CD4-positive, alpha-beta T cell (primary cell): Measurements from ENCODE around the gene PITPNM3. TPM values are rescaled to one million over a fixed set of nuclear protein-coding genes. Genes with fewer than 3 reads are reported as not detected.

Experiments
- ATAC-seq: fragments of 200-7000 bp; cut with Tn5 transposase; one replicate; pipeline ENCODE4 v1.10.0; 2022; ENCODE audit warnings: mild to moderate bottlenecking; ENCODE audit not compliant: poor library complexity
- CTCF ChIA-PET: fragments of 350-600 bp; sonication (Branson Sonifier 250); formaldehyde crosslinking; loops from one replicate; lab custom pipeline; 2021; ENCODE audit warnings: antibody characterized with exemption, inconsistent platforms; lab: Charles Lee
- POLR2A ChIA-PET: fragments of 350-600 bp; sonication (Branson Sonifier 250); formaldehyde crosslinking; loops from one replicate; lab custom pipeline; 2021; ENCODE audit warnings: antibody characterized with exemption, inconsistent platforms; lab: Charles Lee
- DNase-seq, 14 experiments: peaks; one replicate each; pipeline ENCODE4 v3.0.0-alpha.2; 2013 to 2020; ENCODE audit warnings: mixed read lengths in 2 of 14
- H3K27ac ChIP-seq, 2 donors: one replicate each; pipeline versions ENCODE4 v1.5.1 to v1.7.0; 2013; ENCODE audit warnings: low read length in 2 of 2, low read depth in 1 of 2, mild to moderate bottlenecking in 1 of 2
- H3K27me3 ChIP-seq, 2 experiments: 1 replicate in 1 of 2; 2 replicates in 1 of 2; pipeline versions ENCODE4 v1.6.1 to v1.7.0; 2013; ENCODE audit warnings: low read length in 2 of 2, control low read depth in 1 of 2, mild to moderate bottlenecking in 1 of 2, moderate library complexity in 1 of 2; ENCODE audit not compliant: insufficient read depth in 2 of 2, control insufficient read depth in 1 of 2
- H3K36me3 ChIP-seq: one replicate; pipeline ENCODE4 v1.6.1; 2013; ENCODE audit warnings: low read length, control low read depth; ENCODE audit not compliant: insufficient read depth
- H3K4me1 ChIP-seq: one replicate; pipeline ENCODE4 v1.6.1; 2013; ENCODE audit warnings: low read length, control low read depth; ENCODE audit not compliant: insufficient read depth
- H3K4me3 ChIP-seq: one replicate; pipeline ENCODE4 v1.5.1; 2013; ENCODE audit warnings: mild to moderate bottlenecking, low read length, moderate library complexity
- H3K9me3 ChIP-seq, 2 experiments: 1 replicate in 1 of 2; 2 replicates in 1 of 2; pipeline versions ENCODE4 v1.6.1 to v1.7.0; 2013; ENCODE audit warnings: low read length in 2 of 2, mild to moderate bottlenecking in 2 of 2, control low read depth in 1 of 2, moderate library complexity in 1 of 2; ENCODE audit not compliant: control insufficient read depth in 1 of 2, insufficient read depth in 1 of 2
- H3K27ac Mint-ChIP-seq: one replicate; pipeline ENCODE4 v1.8.0; 2020; ENCODE audit warnings: mixed read lengths
- H3K27me3 Mint-ChIP-seq: one replicate; pipeline ENCODE4 v1.8.0; 2021; ENCODE audit warnings: mixed read lengths
- H3K36me3 Mint-ChIP-seq: one replicate; pipeline ENCODE4 v1.8.0; 2021; ENCODE audit warnings: low read depth, mixed read lengths
- H3K4me1 Mint-ChIP-seq: one replicate; pipeline ENCODE4 v1.8.0; 2021; ENCODE audit warnings: low read depth, mixed read lengths
- H3K4me3 Mint-ChIP-seq: one replicate; pipeline ENCODE4 v1.8.0; 2020; ENCODE audit warnings: mild to moderate bottlenecking, mixed read lengths
- H3K9me3 Mint-ChIP-seq: one replicate; pipeline ENCODE4 v1.8.0; 2020; ENCODE audit warnings: mixed read lengths
- intact Hi-C, 2 experiments: fragments of 100-400 bp; cut with DNase I in 1 of 2; cut with micrococcal nuclease in 1 of 2; formaldehyde crosslinking; loops; one replicate each; pipeline versions ENCODE4 v1.15.1 to v1.9.0; 2023 to 2025; cut with DNase I, micrococcal nuclease
- total RNA-seq, 174 experiments: library from RNA in 2 of 174; stranded (reverse) in 2 of 174; gene quantifications; one replicate each; pipeline ENCODE4 v1.2.3 and lab custom pipeline; 2021 to 2026
- TF ChIP-seq, protein P1 (sequence below): fragments of 200-600 bp; IDR thresholded peaks from one replicate; pipeline ENCODE4 v1.8.0; 2022; ENCODE audit warnings: antibody characterized with exemption, mild to moderate bottlenecking

Gene PITPNM3
- total RNA-seq, 2 experiments from 2014 or later, result 0.34 to 0.41 TPM

DNA sequence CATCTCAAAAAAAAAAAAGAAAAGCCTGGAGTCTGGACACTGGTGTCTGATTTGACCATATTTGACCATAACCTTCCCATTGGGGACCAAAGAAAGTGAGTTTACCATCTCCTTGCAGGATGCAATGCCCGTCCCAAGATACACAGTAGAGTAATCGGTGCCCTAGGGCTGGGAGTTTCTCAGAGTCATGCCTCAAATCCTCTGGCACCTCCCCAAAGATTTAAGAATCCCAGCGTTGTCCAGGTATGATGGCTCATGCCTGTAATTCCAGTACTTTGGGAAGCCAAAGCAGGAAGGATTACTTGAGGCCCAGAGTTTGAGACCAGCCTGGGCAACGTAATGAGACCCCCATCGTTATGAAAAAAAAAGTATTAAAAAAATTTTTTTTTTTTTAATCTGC lies 5.0 kb downstream of the PITPNM3 start:
- ChIA-PET CTCF (no interaction called here), POLR2A (no interaction called here)
- Histone ChIP-seq H3K9me3 (peaks cover 0 to 13% of the 10 kb centered on the region in 2 experiments), H3K36me3 (no peaks in the 10 kb centered on the region), H3K4me1 (peaks cover 20% of the 10 kb centered on the region), H3K27me3 (peaks cover 17 to 20% of the 10 kb centered on the region in 2 experiments), H3K27ac (no peak overlapping the region), H3K4me3 (no peak overlapping the region)
- TF ChIP-seq, protein P1, sequence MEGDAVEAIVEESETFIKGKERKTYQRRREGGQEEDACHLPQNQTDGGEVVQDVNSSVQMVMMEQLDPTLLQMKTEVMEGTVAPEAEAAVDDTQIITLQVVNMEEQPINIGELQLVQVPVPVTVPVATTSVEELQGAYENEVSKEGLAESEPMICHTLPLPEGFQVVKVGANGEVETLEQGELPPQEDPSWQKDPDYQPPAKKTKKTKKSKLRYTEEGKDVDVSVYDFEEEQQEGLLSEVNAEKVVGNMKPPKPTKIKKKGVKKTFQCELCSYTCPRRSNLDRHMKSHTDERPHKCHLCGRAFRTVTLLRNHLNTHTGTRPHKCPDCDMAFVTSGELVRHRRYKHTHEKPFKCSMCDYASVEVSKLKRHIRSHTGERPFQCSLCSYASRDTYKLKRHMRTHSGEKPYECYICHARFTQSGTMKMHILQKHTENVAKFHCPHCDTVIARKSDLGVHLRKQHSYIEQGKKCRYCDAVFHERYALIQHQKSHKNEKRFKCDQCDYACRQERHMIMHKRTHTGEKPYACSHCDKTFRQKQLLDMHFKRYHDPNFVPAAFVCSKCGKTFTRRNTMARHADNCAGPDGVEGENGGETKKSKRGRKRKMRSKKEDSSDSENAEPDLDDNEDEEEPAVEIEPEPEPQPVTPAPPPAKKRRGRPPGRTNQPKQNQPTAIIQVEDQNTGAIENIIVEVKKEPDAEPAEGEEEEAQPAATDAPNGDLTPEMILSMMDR, result no peak
- Mint-ChIP-seq H3K27ac (no peak overlapping the region), H3K36me3 (no peaks in the 10 kb centered on the region), H3K4me3 (no peak overlapping the region), H3K27me3 (peaks cover 27% of the 10 kb centered on the region), H3K4me1 (peaks cover 23% of the 10 kb centered on the region), H3K9me3 (no peaks in the 10 kb centered on the region)
- ATAC-seq (no peak), DNase-seq (no peak)
- intact Hi-C loops, result no loop called here

DNA sequence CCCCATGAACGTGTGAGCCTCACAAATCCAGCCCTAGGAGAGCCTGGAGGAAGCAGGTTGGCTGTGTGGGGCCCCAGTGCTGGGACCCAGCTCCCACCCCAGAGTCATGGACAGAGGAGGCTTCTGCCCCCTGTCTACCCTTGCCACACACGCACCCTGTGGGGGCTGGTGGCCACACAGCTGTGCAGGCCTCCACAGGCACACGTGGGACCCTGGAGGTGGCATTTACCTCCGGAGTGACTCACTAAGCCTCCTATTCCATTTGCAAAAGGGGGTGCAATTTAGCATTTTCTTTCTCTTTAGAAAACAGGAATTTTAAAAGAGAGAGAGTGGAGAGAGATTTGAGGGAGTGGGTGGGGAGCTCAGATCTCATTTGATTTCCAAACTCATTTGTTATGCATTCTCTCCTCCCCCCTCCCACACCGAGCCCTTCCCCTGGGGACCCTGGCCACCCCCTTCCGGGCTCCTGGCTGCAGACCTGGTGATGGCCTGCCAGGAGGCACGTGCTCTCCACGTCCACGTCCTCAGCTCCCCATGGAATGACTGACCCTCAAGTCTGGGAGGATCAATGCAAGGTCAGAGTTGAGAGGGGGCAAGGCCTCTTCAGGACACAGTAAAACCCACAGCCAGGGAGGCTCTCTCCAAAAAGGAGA lies 6.8 kb downstream of the PITPNM3 start:
- ATAC-seq, result no peak
- H3K9me3 Mint-ChIP-seq, result no peaks in the 10 kb centered on the region
- H3K27ac Mint-ChIP-seq, result no peak overlapping the region
- no peak overlapping the region for H3K4me3 ChIP-seq
- H3K4me3 Mint-ChIP-seq, result no peak overlapping the region
- H3K27me3 Mint-ChIP-seq, result peaks cover 16% of the 10 kb centered on the region
- peaks cover 12% of the 10 kb centered on the region for H3K4me1 Mint-ChIP-seq
- TF ChIP-seq, protein P1, result no peak
- POLR2A ChIA-PET, result no interaction called here
- intact Hi-C loops, result no loop called here
- peaks cover 9% of the 10 kb centered on the region for H3K4me1 ChIP-seq
- H3K36me3 Mint-ChIP-seq, result no peaks in the 10 kb centered on the region
- H3K27me3 ChIP-seq, result peaks cover 3 to 7% of the 10 kb centered on the region in 2 experiments
- H3K36me3 ChIP-seq, result no peaks in the 10 kb centered on the region
- no peak for DNase-seq
- H3K9me3 ChIP-seq, result peaks cover 0 to 2% of the 10 kb centered on the region in 2 experiments
- CTCF ChIA-PET, result no interaction called here
- no peak overlapping the region for H3K27ac ChIP-seq

DNA sequence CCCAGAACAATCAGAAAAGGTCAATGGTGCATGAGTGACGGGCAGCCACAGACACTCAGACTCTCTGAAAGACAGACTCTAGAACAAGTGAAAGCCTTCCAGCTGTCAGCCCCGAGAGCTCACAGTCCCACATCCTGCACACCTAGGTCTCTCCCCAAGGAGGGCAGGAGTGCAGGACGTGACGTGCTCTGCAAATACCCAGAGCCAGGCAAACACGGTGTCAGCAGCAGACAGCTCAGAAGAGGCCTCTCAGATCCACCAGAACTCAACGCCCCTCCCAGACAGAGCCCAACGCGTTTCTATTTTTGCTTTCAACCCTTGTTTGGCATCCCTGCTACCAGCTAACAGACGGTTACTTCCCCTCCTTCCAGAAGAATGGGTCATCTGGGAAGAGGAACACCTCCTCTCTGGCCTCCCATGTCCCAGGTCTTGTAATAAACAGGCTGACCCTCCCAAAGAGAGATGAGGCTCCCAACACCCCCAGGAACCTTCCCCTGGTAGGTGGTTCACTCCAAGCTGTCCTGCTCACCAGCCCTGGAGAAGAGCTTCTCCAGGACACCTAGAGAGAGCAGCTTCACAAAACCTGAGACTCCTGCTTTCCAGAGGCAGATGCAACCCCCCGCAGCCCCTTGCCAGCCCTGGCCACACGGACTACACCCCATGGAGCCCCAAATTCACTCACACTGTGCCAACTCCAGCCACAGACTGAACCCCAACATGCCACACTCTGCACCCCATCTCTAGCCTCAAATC lies 7.6 kb downstream of the PITPNM3 start:
- no peaks in the 10 kb centered on the region for H3K9me3 Mint-ChIP-seq
- H3K4me1 Mint-ChIP-seq, result peaks cover 11% of the 10 kb centered on the region
- H3K36me3 Mint-ChIP-seq, result no peaks in the 10 kb centered on the region
- H3K36me3 ChIP-seq, result no peaks in the 10 kb centered on the region
- ATAC-seq, result peak; percentile 96
- no peak overlapping the region for H3K27ac ChIP-seq
- peaks cover 9% of the 10 kb centered on the region for H3K4me1 ChIP-seq
- peaks cover 9% of the 10 kb centered on the region for H3K27me3 Mint-ChIP-seq
- no peak overlapping the region for H3K4me3 Mint-ChIP-seq
- intact Hi-C loops, result no loop called here
- DNase-seq, result peak in 5 of 14 experiments; percentile 14 to 35 (median 23)
- H3K27me3 ChIP-seq, result peaks cover 0 to 5% of the 10 kb centered on the region in 2 experiments
- H3K4me3 ChIP-seq, result no peak overlapping the region
- no peak overlapping the region for H3K27ac Mint-ChIP-seq
- no peaks in the 10 kb centered on the region for H3K9me3 ChIP-seq
- ChIA-PET CTCF (no interaction called here), POLR2A (no interaction called here)
- TF ChIP-seq, protein P1, result no peak
